GM18870 (cell line): ENCODE measurements around the gene CAVIN2.

Source experiments
- ATAC-seq: cut with Tn5 transposase; IDR thresholded peaks from one replicate; pipeline ENCODE4 v1.9.1; 2021; ENCODE audit warnings: moderate library complexity; ENCODE audit not compliant: unreplicated experiment

The CAVIN2 gene

GRCh38 chr2:191846515-191847476, at the start of gene CAVIN2:
CAVIN2 (minus strand) TSS chr2:191847088; CDS start chr2:191846925, 163 bp downstream.
- peak; percentile 56 for ATAC-seq

- no peak for ATAC-seq
These were observed 48.9 kb upstream of the CAVIN2 start for GRCh38 chr2:191895743-191896142.

GRCh38 chr2:191895195-191895594, 48.3 kb upstream of the CAVIN2 start:
- no peak for ATAC-seq

GRCh38 chr2:191894681-191895147, 47.8 kb upstream of the CAVIN2 start:
- peak; percentile 60 for ATAC-seq

GRCh38 chr2:191892391-191892790, 45.5 kb upstream of the CAVIN2 start:
- ATAC-seq = no peak

- ATAC-seq = no peak
These were observed 44.8 kb upstream of the CAVIN2 start for GRCh38 chr2:191891656-191892055.

GRCh38 chr2:191889931-191890330, 43.0 kb upstream of the CAVIN2 start:
- ATAC-seq = no peak

- ATAC-seq = no peak
These were observed 41.7 kb upstream of the CAVIN2 start for GRCh38 chr2:191888400-191889166.

GRCh38 chr2:191885650-191886049, 38.8 kb upstream of the CAVIN2 start:
- no peak for ATAC-seq

GRCh38 chr2:191885098-191885497, 38.2 kb upstream of the CAVIN2 start:
- no peak for ATAC-seq

- ATAC-seq = no peak
These were observed 35.3 kb upstream of the CAVIN2 start for GRCh38 chr2:191881982-191882816.

GRCh38 chr2:191878548-191879279, 31.8 kb upstream of the CAVIN2 start:
- ATAC-seq = no peak

- no peak for ATAC-seq
These were observed 31.0 kb upstream of the CAVIN2 start for GRCh38 chr2:191877875-191878274.

GRCh38 chr2:191875859-191876258, 29.0 kb upstream of the CAVIN2 start:
- ATAC-seq = no peak

- ATAC-seq = no peak
These were observed 23.9 kb upstream of the CAVIN2 start for GRCh38 chr2:191870744-191871143.

- no peak for ATAC-seq
These were observed 22.9 kb upstream of the CAVIN2 start for GRCh38 chr2:191869781-191870180.

- no peak for ATAC-seq
These were observed 22.3 kb upstream of the CAVIN2 start for GRCh38 chr2:191869178-191869577.

GRCh38 chr2:191867507-191867847, 20.6 kb upstream of the CAVIN2 start:
- no peak for ATAC-seq

- ATAC-seq = no peak
These were observed 20.0 kb upstream of the CAVIN2 start for GRCh38 chr2:191866675-191867506.
